Amygdala (tissue), 56 donors: ENCODE results near the gene RPS6KB1.
"Not testable (repeated sequence)": the region's sequence is repeated elsewhere in the genome, so short reads cannot be mapped to it uniquely, and the experiment has no call there.

Source experiments
- DNase-seq, 56 donors: peaks; one replicate each; lab custom pipeline; 2025; lab: John Stamatoyannopoulos, UW

Gene RPS6KB1

DNA sequence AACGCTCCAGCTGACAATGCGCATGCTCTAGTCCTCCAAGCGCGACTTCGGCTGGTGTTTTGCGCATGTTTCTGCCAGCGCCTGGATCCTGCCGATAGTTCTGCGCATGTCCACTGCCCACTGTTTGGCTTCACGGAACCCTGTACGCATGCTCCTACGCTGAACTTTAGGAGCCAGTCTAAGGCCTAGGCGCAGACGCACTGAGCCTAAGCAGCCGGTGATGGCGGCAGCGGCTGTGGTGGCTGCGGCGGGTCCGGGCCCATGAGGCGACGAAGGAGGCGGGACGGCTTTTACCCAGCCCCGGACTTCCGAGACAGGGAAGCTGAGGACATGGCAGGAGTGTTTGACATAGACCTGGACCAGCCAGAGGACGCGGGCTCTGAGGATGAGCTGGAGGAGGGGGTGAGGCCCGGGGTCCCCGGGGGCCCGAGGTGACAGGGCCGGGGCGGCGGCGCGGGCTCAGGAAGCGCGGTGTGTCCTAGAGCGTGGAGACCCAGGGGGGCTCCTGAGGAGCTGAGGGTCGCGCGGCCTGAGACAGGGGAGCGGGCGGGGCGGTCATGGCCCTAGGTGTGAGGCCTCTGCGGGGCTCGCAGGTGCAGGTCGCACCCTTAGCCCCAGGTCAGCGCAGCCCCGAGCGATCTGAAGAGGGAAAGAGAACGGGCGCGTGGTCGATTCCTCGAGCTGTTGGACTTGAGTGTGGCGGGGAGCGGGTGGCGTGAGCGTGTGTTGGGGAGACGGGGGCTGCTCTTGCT, at the start of gene RPS6KB1, which contains the start of gene TUBD1:
Gene RPS6KB1 (plus strand): TSS at position 198 of the 752 bp plus-strand sequence. CDS start 64 bp downstream, at position 262.
Gene TUBD1 (minus strand): TSS at position 20 of the 752 bp plus-strand sequence. CDS start 1,941 bp downstream, outside the sequence.
- peak; percentile 59 to 97 (median 91) for DNase-seq

DNA sequence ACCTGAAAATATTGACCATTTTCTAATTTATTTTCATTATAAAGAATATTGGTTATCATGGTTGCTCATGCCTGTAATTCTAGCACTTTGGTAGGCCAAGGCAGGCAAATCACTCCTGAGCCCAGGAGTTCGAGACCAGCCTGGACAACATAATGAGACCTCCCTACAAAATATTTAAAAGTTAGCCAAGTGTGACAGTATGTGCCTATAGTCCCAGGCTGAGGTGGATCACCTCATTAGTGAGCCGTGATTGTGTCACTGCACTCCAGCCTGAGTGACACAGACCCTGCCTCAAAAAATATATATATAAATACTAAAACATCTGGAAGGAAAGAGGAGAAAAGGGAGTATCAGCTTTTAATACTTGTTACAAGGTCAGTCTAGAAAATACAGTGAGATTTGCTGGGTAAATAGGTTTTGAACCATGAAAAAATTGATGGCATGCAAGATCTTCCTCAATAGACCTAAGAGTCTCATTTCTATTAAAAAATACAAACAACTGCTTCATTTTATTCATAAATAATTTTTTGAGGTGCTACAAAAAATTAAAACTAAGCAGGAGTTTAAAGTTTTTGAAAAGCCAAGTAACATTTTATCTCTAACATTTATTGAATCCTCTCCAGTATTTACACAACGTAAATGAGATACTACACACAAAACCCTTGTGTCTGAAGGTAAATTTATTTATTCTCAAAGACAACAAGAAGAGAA, 47.9 kb upstream of the RPS6KB1 start:
- no peak for DNase-seq

DNA sequence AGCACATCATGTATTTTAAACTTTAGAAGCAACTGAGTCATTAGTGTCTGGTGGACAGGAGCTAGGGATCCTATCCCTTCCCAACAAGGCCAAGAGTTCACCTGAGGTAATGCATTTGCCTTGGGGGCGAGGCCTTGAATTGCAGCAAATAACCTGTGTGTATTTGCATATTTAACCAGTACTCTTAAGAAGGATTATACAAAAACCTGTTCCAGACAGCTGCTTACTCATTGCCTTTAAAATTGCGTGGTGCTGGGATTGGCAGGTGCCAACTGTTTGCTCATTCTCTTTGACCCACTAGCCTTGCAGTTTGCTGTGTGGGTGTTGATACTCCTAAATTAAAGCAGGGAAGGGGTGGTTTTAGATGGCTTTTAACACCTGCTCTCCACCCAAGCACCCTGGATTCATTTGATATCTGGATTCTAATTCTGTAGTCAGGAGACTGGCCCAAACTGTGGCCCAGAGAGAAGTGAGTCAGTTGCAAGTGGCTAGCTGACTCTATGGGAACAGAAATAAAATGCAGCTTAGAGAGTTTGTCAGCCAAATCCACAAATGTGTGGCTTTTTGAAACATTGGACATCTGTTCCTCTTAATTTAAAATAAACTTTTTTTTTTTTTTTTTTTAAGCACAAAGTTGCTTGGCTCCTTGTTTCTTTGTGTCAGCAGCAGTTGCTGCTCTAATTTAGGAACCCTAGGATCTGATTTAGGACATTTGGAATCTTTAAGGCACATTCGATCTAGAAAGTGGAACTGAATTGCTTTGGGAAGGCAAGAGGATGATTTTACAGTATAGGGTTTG, 47.1 kb upstream of the RPS6KB1 start:
- peak in 19 of 56 donors; percentile 1 to 51 (median 14) for DNase-seq

DNA sequence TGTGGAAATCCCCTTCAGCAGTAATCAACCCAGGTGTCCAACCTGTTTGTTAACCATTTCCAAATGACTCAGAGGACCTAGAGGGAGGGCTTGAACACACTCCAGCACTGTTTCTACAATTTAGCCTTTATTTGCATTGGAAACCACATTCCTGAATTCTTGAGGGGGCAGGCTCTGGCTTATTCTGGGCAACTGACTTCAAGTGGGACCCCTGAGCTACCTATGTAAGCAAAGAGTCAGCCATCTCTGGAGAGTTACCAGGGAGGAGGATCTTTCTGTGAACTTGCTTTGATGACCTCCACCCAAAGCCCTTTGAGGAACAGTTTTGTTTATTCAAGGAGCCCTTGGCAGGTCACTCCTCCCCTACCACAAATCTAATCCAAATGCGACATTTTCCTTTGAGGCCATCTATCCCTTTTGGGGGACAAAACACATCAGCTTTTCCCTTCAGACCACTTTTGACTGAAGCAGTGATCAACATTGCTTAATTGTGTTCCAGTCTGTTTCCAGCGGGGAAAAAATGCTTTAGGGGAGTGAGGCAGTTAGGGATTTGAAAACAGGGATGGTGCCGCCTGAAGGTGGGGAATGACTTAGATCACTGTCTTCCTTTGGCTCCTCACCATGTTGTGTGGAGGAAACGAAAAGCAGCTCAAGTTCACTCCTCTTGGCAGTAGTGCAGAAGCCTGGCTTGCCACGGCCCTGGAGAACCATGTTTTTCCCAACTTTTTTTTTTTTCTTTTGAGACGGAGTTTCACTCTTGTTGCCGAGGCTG, 46.3 kb upstream of the RPS6KB1 start:
- DNase-seq = peak in 4 of 56 donors; percentile 5 to 21 (median 8)

DNA sequence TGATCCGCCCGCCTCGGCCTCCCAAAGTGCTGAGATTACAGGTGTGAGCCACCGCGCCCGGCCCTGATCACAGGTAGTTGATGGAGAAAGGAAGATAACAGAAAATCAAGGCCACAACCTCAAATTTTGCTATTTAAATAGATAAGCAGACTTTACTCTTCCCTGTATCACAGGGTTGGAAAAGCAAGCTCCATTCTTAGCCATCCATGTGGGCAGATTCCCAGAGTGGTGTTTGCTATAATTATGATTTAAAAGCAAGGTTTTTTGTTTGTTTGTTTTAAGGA, 44.6 kb upstream of the RPS6KB1 start:
- no peak for DNase-seq

- DNase-seq = peak in 3 of 56 donors; percentile 5 to 9 (median 9)
Observed at GRCh38 chr17:59848778-59849177, 44.1 kb upstream of the RPS6KB1 start.

GRCh38 chr17:59850311-59850710, 42.6 kb upstream of the RPS6KB1 start:
- DNase-seq = not testable (repeated sequence)

- DNase-seq = no peak
Observed at GRCh38 chr17:59851439-59852375, 41.2 kb upstream of the RPS6KB1 start.

DNA sequence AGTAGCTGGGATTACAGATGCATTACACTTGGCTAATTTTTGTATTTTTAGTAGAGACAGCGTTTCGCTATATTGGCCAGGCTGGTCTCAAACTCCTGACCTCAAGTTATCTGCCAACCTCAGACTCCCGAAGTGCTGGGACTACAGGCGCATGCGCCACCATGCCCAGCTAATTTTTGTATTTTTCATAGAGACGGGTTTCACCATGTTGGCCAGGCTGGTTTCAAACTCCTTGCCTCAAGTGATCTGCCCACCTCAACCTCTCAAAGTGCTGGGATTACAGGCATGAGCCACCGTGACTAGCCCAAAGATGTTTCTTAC, 40.1 kb upstream of the RPS6KB1 start:
- DNase-seq = not testable (repeated sequence)

GRCh38 chr17:59853168-59853918, 39.6 kb upstream of the RPS6KB1 start:
- no peak for DNase-seq

DNA sequence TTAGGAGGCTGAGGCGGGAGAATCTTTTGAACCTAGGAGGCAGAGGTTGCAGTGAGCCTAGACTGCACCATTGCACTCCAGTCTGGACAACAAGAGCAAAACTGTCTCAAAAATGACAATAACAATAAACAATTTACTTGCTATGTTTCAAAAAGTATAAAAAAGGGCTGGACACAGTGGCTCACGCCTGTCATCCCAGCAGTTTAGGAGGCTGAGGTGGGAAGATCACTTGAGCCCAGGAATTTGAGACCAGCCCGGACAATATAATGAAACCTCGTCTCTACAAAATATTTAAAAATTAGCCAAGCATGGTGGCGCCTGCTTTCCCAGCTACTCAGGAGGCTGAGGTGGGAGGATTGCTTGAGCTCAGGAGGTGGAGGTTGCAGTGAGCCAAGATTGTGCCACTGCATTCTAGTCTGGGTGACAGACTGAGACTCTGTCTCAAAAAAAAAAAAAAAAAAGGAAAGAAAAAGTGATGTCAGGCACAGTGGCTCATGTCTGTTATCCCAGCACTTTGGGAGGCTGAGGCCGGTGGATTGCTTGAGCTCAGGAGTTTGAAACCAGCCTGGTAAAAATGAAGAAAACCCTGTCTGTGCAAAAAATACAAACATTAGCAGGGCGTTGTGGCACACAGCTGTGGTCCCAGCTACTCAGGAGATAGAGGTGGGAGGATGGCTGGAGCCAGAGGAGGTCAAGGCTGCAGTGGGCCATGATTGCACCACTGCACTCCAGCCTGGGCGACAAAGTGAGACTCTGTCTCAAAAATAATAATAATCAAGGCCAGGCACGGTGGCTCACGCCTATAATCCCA, 38.8 kb upstream of the RPS6KB1 start:
- DNase-seq = not testable (repeated sequence)

GRCh38 chr17:59856859-59857794, 35.8 kb upstream of the RPS6KB1 start:
- DNase-seq = no peak

GRCh38 chr17:59858167-59858816, 34.6 kb upstream of the RPS6KB1 start:
- DNase-seq = no peak

- no peak for DNase-seq
Observed at GRCh38 chr17:59858932-59859331, 34.0 kb upstream of the RPS6KB1 start.

DNA sequence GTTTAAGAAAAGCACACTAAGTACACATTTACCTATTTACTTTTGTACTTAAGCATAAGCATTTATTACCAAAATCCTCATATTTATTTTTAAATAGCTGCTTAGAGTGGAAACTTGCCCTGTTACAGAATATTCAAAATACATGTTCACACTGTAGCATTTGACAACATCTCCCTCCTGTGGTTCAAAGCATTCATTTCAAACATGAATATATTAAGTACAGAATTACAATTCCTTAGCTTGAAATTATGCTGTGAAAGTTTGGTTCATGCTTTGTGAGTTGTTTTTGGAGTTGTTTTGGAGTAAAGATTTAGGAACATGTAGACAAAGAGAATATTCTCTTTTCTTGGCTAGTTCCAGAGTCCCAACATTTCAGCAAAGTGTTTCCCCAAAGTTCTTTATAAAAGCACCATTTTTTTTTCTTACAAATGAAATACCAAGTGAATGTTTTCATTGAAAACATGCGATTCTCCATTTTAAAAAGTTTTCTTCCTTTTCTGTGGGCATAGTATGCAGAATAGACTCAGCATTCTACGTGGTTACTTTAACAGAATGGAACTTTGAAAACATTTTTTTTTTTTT, 33.4 kb upstream of the RPS6KB1 start:
- DNase-seq = no peak

- no peak for DNase-seq
Observed at GRCh38 chr17:59863616-59864015, 29.3 kb upstream of the RPS6KB1 start.
